Frontal cortex (tissue), 4 donors: ENCODE measurements around the gene ANKS1B. TPM values are rescaled to one million over a fixed set of nuclear protein-coding genes. Genes with fewer than 3 reads are reported as not detected.
"Not testable (repeated sequence)": the region's sequence is repeated elsewhere in the genome, so short reads cannot be mapped to it uniquely, and the experiment has no call there.

Experiments used
- DNase-seq, 2 donors: peaks; one replicate each; pipeline ENCODE4 v3.0.0; 2012; ENCODE audit warnings: low spot score in 2 of 2
- FAIRE-seq: peaks from 2 replicates; lab custom pipeline; 2012; peaks lifted over from hg19 to GRCh38; lab: Jason Lieb, UNC
- total RNA-seq: library from RNA; depleted of rRNA; stranded (reverse); fragments of >200 nt; gene quantifications from one replicate; pipeline ENCODE4 v1.2.3, GENCODE V29; 2014
- donor health status: control.
- donor health status: control.
- donor health status: control.

The ANKS1B gene
- total RNA-seq, 1 donor from 2014 or later = 329 TPM

- no peak for DNase-seq
- no peak for FAIRE-seq
These were observed 1014.5 kb downstream of the ANKS1B start for GRCh38 chr12:98970210-98970609.

DNA sequence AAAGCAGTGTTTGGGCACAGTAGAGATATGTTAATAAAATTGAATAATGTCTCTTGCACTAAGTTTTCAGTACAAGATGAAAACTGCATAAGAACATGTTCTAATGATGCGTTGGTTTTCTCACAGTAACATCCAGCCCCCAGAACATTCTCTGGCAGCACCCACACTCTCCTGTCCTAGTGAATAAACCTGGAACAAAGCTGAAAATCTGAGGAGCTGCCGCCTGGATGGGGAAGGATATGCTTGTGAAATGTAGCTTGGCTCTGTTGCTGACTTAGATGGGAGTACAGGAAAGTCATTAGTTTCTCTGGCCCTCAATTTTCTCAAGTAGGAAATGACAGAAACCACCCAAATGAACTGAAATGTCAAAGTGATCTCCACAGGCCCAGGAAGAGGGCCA is 1015.8 kb downstream of the ANKS1B start:
- no peak for DNase-seq

DNA sequence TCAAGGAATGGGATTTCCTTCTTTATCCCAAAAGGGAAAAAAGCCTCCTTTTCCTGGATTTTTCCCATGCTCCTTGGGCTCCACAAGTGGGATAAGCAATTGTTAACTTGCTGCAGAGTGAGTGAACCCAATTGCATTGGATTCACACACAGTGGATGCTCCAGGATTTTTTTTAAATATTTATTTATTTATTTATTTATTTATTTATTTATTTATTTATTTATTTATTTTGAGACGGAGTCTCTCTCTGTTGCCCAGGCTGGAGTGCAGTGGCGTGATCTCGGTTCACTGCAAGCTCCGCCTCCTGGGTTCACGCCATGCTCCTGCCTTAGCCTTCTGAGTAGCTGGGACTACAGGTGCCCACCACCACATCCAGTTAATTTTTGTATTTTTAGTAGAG is 1027.6 kb downstream of the ANKS1B start:
- not testable (repeated sequence) for FAIRE-seq, DNase-seq

More for the DNA sequence above, 1015.8 kb downstream of the ANKS1B start:
- FAIRE-seq = no peak

- DNase-seq (no peak), FAIRE-seq (no peak)
These were observed 1029.5 kb downstream of the ANKS1B start for GRCh38 chr12:98955284-98955683.

DNA sequence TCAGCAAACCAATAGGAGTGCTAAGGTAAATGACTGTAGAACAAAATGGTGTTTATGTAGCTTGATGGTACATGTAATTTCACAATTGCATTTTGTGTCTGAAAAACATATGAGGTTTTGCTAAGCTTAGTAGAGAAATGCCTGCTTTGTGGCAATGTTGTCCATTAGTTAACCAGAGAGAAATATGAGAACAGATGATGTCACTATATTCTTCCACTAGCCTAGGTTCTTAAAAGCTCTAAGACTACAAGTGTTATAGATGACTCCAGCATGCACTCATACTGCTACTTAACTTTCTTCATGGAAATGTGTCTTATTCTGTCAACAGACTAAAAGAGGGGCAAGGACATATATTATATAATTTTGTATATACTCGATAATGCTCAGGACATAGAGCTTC is 1030.2 kb downstream of the ANKS1B start:
- FAIRE-seq (no peak), DNase-seq (no peak)

GRCh38 chr12:98951406-98951805 is 1033.3 kb downstream of the ANKS1B start:
- no peak for FAIRE-seq
- DNase-seq = no peak

DNA sequence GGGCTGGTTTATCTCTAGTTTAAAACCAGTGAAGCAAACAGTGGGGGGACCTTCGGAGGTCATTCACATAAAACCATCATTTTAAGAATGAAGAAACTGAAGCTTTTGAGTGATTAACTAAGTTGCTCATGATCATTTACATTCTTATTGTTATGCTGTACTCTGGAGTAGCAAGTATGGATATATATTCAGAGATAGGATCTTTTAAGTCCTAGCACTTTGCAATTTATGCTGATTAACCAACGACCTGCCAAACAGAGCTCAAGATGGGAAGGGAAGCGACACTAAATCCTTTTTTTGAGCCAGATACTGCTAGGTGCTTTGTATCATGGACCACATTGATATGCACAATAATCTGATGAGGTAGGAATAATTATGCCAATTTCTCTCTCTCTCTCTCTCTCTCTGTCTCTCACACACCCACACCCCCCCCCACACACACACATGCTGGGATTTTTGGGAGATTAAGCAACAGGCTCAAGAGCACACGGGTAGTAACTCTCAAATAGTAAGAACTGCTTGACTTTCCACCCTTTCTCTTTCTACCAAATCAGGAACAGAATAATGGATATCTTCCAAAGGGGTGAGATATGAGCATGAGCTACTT is 1036.3 kb downstream of the ANKS1B start:
- FAIRE-seq (no peak), DNase-seq (no peak)

- DNase-seq (no peak), FAIRE-seq (no peak)
These were observed 1038.9 kb downstream of the ANKS1B start for GRCh38 chr12:98945864-98946263.

DNA sequence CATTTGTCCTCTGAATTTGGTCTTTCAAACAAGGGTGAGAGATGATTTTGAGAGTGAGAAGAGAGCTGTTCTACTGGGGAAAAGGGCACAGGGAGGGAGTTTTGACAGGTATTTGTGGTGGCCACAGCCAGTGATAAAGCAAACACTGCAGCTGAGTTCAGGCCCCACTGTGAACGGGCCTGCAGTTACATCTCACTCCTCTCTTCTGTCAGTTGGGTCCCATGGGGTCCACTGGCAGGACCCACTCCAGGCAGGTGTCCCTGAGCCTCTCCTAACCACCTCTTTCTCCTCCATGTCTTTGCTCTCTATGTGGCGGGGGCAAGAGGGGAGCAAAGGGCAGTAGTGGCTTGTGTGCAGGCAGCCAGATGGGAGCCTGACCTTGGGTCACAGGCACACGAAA is 1044.8 kb downstream of the ANKS1B start:
- DNase-seq = no peak
- no peak for FAIRE-seq

GRCh38 chr12:98939350-98939749 is 1045.4 kb downstream of the ANKS1B start:
- DNase-seq (no peak), FAIRE-seq (peak; percentile 61)

- no peak for FAIRE-seq
- DNase-seq = no peak
These were observed 1048.9 kb downstream of the ANKS1B start for GRCh38 chr12:98935847-98936246.

DNA sequence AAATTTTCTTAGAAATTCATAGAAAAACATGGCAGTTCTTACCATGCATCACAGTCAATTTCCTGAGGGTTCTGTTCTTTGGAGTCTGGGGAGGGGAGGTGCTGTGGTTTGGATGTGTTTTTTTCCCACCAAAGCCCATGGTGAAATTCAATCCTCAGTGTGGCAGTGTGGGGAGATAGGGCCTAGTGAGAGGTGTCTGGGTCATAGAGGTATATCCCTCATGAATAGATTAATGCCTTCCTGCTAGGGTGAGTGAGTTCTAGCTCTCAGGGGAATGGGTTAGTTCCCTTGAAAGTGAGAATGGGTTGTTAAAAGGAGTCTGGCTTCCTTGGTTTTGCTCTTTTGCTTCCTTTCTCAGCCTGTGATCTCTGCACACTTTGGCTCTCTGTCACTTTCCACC is 1061.9 kb downstream of the ANKS1B start:
- FAIRE-seq (no peak), DNase-seq (no peak)

DNA sequence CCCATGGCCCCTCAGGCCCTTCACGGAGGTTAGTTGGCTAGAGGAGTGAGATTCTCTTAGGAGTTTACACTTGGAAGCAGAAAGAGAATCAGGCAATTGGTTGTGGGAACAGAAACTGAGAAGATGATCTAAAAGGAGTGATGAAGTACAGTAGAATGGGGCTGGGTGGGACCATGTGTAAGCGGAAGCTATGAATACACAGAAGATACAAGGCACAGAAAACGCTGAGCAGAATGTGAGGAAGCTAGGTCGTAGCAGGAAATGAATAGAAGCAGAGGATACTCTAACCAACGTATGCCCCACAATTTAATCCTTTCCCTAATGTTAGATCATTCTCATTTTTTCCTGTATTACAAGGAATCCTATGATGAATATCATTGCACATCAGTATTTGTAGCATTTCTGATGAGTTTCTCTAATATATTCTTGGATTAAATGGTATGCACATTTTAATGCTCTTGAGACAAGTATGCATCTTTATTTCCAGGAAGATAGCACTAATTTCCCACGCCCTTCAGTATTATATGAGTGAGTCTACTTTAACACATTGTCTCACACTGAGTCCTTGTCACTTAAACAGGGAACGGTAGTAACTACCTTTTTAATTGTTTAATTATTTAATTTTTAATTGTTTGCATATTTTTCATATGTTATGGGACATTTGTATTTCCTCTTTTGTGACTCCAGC is 1066.4 kb downstream of the ANKS1B start:
- no peak for DNase-seq
- no peak for FAIRE-seq

- FAIRE-seq (no peak), DNase-seq (no peak)
These were observed 1068.6 kb downstream of the ANKS1B start for GRCh38 chr12:98916106-98916505.

DNA sequence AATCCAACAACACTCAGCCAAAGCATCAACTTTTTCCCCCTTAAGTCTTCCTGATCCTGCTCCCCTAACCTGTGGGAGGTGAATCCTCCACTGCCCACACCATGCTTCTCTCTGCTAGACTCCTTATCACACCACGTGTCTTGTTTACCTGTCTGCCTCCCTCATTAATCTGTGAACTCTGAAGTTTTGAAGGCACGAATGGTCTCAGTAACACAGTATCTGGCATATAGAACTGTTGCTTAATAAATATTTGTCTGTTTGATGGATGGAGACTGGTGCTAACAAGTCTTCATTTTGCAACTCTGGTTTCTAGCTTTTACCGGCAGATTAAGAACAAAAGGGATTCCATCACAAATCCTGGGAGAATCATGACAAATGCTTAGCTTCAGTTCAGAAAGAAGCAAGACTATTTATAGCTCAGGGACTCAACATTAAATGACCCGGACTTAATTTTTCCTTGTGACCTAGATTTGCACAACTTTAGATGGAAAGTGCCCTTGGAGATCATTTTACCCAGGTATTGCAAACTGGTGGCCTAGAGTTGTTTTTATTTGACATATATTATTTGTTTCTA is 1072.2 kb downstream of the ANKS1B start:
- DNase-seq (no peak), FAIRE-seq (no peak)

DNA sequence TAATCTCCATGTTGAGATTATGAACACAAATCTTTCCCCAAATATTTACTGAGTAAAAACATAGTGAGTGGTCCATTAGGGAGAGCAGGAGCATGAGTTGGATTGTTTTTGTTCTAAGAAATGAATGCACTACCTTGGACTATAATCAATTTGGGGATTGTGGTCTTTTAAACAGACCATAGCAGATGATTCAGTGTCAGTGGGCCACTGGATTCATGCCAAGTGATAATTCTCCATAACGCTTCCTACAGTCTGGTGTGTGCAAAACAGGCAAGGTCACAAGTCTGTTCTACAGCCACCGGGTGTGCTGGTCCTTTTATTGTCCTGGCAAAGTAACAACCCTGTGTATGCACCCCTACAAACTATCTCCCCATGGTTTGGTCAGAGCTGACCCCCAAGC is 1073.3 kb downstream of the ANKS1B start:
- no peak for DNase-seq
- no peak for FAIRE-seq

- FAIRE-seq = no peak
- DNase-seq = no peak
These were observed 1075.0 kb downstream of the ANKS1B start for GRCh38 chr12:98909746-98910145.

DNA sequence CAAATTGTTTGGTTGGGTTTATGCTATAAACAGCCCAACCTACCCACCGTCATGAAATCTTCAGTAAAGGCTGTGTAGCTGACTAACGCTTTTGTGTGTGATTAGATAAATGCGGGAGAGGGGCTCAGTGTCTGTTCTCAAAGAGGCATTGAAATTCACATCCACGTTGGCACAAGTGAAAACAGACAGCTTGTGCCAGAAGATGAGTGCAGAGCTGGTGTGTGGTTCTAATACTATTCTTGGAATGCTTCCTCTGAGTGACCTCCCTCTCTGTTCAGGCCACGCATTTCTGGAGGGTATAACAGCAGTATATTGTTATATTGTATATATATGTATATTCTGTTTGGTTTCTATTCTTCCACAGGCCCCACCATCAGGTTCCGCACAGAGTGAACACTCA is 1075.9 kb downstream of the ANKS1B start:
- no peak for DNase-seq
- FAIRE-seq = no peak

DNA sequence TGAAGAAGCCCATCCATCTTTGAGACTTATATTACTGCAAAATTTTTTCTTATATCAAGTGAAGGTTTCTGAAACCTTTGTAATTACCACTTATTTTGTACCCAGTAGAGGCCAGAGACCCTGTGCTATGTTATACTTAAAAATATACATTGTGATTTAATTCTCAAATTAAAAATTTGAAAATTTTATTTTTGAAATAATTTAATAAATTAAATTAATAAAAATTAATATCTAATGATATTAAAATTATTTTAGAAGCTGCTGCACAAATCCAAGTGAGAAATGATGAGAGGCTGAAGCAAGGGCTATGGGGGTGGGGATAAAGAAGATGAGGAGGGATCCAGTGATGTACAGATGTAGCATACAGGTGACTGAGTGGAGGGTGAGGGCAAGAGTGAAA is 1080.9 kb downstream of the ANKS1B start:
- FAIRE-seq (peak; percentile 60), DNase-seq (no peak)

DNA sequence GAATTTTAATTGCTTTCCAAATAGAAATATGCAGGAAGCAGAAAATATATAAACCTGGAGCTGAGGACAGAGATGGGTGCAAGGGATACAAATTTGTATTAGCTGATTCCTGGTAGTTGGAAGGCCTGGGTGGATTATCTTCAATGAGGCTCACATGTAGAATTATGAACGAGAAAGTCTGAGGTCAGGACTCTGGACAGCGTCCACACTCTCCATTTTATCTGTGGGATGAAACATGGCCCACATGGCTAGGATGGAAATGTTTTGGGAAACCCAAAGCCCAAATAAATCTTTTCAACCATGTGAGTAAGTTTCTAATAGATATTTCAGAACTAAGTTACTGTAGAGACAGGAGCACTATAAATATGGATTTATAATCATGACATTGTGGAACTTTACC is 1083.5 kb downstream of the ANKS1B start:
- DNase-seq (no peak), FAIRE-seq (no peak)

- FAIRE-seq = no peak
- DNase-seq = no peak
These were observed 1087.8 kb downstream of the ANKS1B start for GRCh38 chr12:98896938-98897337.
